H9 (cell line): ENCODE measurements around the gene POMT2. TPM values are rescaled to one million over a fixed set of nuclear protein-coding genes. Genes with fewer than 3 reads are reported as not detected.

Source experiments
- DNase-seq: peaks from one replicate; pipeline ENCODE4 v3.0.0-alpha.2; 2017
- H2AFZ ChIP-seq: one replicate; pipeline ENCODE4 v1.6.1; 2013; ENCODE audit warnings: mild to moderate bottlenecking, low read length, control low read depth, moderate library complexity
- H2AK5ac ChIP-seq: 2 replicates; pipeline ENCODE4 v1.6.1; 2013; ENCODE audit warnings: low read length, control low read depth, mixed read lengths; ENCODE audit not compliant: insufficient read length
- H2BK120ac ChIP-seq: one replicate; pipeline ENCODE4 v1.6.1; 2013; ENCODE audit warnings: low read depth, mild to moderate bottlenecking, low read length, control low read depth, inconsistent platforms; ENCODE audit not compliant: poor library complexity, severe bottlenecking
- H2BK12ac ChIP-seq: 2 replicates; pipeline ENCODE4 v1.6.1; 2013; ENCODE audit warnings: low read length, control low read depth, mixed read lengths, low read depth; ENCODE audit not compliant: insufficient read length
- H2BK15ac ChIP-seq: 2 replicates; pipeline ENCODE4 v1.6.1; 2013; ENCODE audit warnings: low read depth, low read length, control low read depth
- H2BK20ac ChIP-seq: one replicate; pipeline ENCODE4 v1.6.1; 2013; ENCODE audit warnings: low read depth, mild to moderate bottlenecking, low read length, control low read depth, inconsistent platforms; ENCODE audit not compliant: poor library complexity, severe bottlenecking
- H2BK5ac ChIP-seq: 2 replicates; pipeline ENCODE4 v1.6.1; 2013; ENCODE audit warnings: low read length, control low read depth, mixed read lengths; ENCODE audit not compliant: insufficient read length
- H3K14ac ChIP-seq: 2 replicates; pipeline ENCODE4 v1.6.1; 2013; ENCODE audit warnings: low read length, control low read depth; ENCODE audit not compliant: insufficient read depth
- H3K18ac ChIP-seq: 2 replicates; pipeline ENCODE4 v1.6.1; 2013; ENCODE audit warnings: low read depth, mild to moderate bottlenecking, mixed read lengths, low read length, control low read depth; ENCODE audit not compliant: insufficient read length
- H3K23ac ChIP-seq: 2 replicates; pipeline ENCODE4 v1.6.1; 2013; ENCODE audit warnings: low read length, control low read depth, mixed read lengths, low read depth; ENCODE audit not compliant: insufficient read length
- H3K23me2 ChIP-seq: 2 replicates; pipeline ENCODE4 v1.6.1; 2013; ENCODE audit warnings: low read depth, mild to moderate bottlenecking, mixed read lengths, low read length, control low read depth; ENCODE audit not compliant: insufficient read length, poor library complexity, severe bottlenecking
- H3K27ac ChIP-seq: 2 replicates; pipeline ENCODE4 v1.5.1; 2013; ENCODE audit warnings: low read length, control low read depth, mixed read lengths, low read depth; ENCODE audit not compliant: insufficient read length
- H3K27me3 ChIP-seq: 2 replicates; pipeline ENCODE4 v1.6.1; 2013; ENCODE audit warnings: low read length, control low read depth, inconsistent platforms; ENCODE audit not compliant: insufficient read depth
- H3K4ac ChIP-seq: 2 replicates; pipeline ENCODE4 v1.6.1; 2013; ENCODE audit warnings: low read depth, mild to moderate bottlenecking, control low read depth, inconsistent platforms, low read length, moderate library complexity
- H3K4me1 ChIP-seq: 2 replicates; pipeline ENCODE4 v1.6.1; 2013; ENCODE audit warnings: low read length, control low read depth, inconsistent platforms; ENCODE audit not compliant: insufficient read depth
- H3K4me2 ChIP-seq: 2 replicates; pipeline ENCODE4 v1.6.1; 2013; ENCODE audit warnings: low read length, control low read depth, mixed read lengths; ENCODE audit not compliant: insufficient read length, insufficient read depth
- H3K56ac ChIP-seq: 2 replicates; pipeline ENCODE4 v1.6.1; 2013; ENCODE audit warnings: low read depth, mild to moderate bottlenecking, mixed read lengths, low read length, control low read depth; ENCODE audit not compliant: insufficient read length
- H3K79me1 ChIP-seq: 2 replicates; pipeline ENCODE4 v1.6.1; 2013; ENCODE audit warnings: low read depth, mild to moderate bottlenecking, moderate library complexity, low read length, control low read depth, inconsistent platforms; ENCODE audit not compliant: insufficient read depth, poor library complexity, severe bottlenecking
- H3K79me2 ChIP-seq: 2 replicates; pipeline ENCODE4 v1.6.1; 2013; ENCODE audit warnings: low read length, control low read depth, inconsistent platforms; ENCODE audit not compliant: insufficient read depth
- H3K9ac ChIP-seq: 2 replicates; pipeline ENCODE4 v1.6.1; 2013; ENCODE audit warnings: low read length, control low read depth, mixed read lengths; ENCODE audit not compliant: insufficient read length; ENCODE audit errors: extremely low read depth
- H3K9me3 ChIP-seq: one replicate; pipeline ENCODE4 v1.6.1; 2013; ENCODE audit warnings: low read depth, low read length, inconsistent platforms; ENCODE audit not compliant: control insufficient read depth
- H3T11ph ChIP-seq: one replicate; pipeline ENCODE4 v1.6.1; 2013; ENCODE audit warnings: mild to moderate bottlenecking, low read length, control low read depth, inconsistent platforms
- H4K20me1 ChIP-seq: one replicate; pipeline ENCODE4 v1.6.1; 2013; ENCODE audit not compliant: control insufficient read depth, insufficient read length, insufficient read depth
- H4K5ac ChIP-seq: 2 replicates; pipeline ENCODE4 v1.6.1; 2013; ENCODE audit warnings: low read depth, mild to moderate bottlenecking, mixed read lengths, low read length, control low read depth; ENCODE audit not compliant: insufficient read length
- H4K8ac ChIP-seq: replicated peaks from 2 replicates; pipeline ENCODE4 v1.6.1; 2013; ENCODE audit warnings: low read length, control low read depth, mixed read lengths, low read depth; ENCODE audit not compliant: insufficient read length
- H4K91ac ChIP-seq: 2 replicates; pipeline ENCODE4 v1.6.1; 2013; ENCODE audit warnings: low read depth, mild to moderate bottlenecking, moderate library complexity, mixed read lengths, low read length, control low read depth; ENCODE audit not compliant: insufficient read length
- H3K27ac Mint-ChIP-seq, 3 experiments: 2 replicates in 2 of 3; 3 replicates in 1 of 3; pipeline ENCODE4 v1.8.0; 2020 to 2021; ENCODE audit warnings: mixed read lengths in 3 of 3, mild to moderate bottlenecking in 1 of 3, moderate library complexity in 1 of 3
- H3K27me3 Mint-ChIP-seq: 2 replicates; pipeline ENCODE4 v1.8.0; 2021; ENCODE audit warnings: low read depth, mild to moderate bottlenecking, moderate library complexity, mixed read lengths
- H3K36me3 Mint-ChIP-seq, 3 experiments: 2 replicates in 2 of 3; 3 replicates in 1 of 3; pipeline ENCODE4 v1.8.0; 2020 to 2021; ENCODE audit warnings: low read depth in 3 of 3, mixed read lengths in 3 of 3; ENCODE audit not compliant: insufficient read depth in 1 of 3
- H3K4me1 Mint-ChIP-seq, 2 experiments: 2 replicates each; pipeline ENCODE4 v1.8.0; 2020; ENCODE audit warnings: mixed read lengths in 2 of 2
- H3K4me3 Mint-ChIP-seq, 2 experiments: 2 replicates in 1 of 2; 3 replicates in 1 of 2; pipeline ENCODE4 v1.8.0; 2020 to 2021; ENCODE audit warnings: mild to moderate bottlenecking in 2 of 2, mixed read lengths in 2 of 2, moderate library complexity in 1 of 2
- H3K9me3 Mint-ChIP-seq, 2 experiments: 2 replicates in 1 of 2; 3 replicates in 1 of 2; pipeline ENCODE4 v1.8.0; 2020; ENCODE audit warnings: mild to moderate bottlenecking in 2 of 2, mixed read lengths in 2 of 2, moderate library complexity in 1 of 2
- WGBS: extraction: QIAGEN DNeasy Blood & Tissue Kit; methylation state at CpG from one replicate; pipeline ENCODE4 v1.1.7; 2013; ENCODE audit warnings: missing lambda C conversion rate, low lambda C conversion rate, mixed read lengths; ENCODE audit not compliant: insufficient read length; ENCODE audit errors: extremely low coverage; 5-methylcytosine and 5-hydroxymethylcytosine counted together
- total RNA-seq: library from RNA; stranded (reverse); gene quantifications from 2 replicates; pipeline ENCODE4 v1.2.1, GENCODE V29; 2021
- TF ChIP-seq, protein P1 (sequence below): fragments of 200-600 bp; sonication (generic); conservative IDR thresholded peaks from 3 replicates; pipeline ENCODE4 v1.8.0; 2021; ENCODE audit warnings: antibody characterized with exemption, mild to moderate bottlenecking

The POMT2 gene
- total RNA-seq, 1 experiment from 2014 or later = 25.2 TPM

GRCh38 chr14:77276959-77277358, 43.7 kb downstream of the POMT2 start:
- Mint-ChIP-seq H3K27ac (no peak overlapping the region), H3K4me3 (no peak overlapping the region), H3K27me3 (peaks cover 18% of the 10 kb centered on the region), H3K36me3 (peaks cover 5 to 15% (median 9%) of the 10 kb centered on the region in 3 experiments; a peak in 6 of 7 replicates), H3K4me1 (peaks cover 4 to 9% of the 10 kb centered on the region in 2 experiments; a peak in 3 of 4 replicates), H3K9me3 (no peaks in the 10 kb centered on the region)
- no peak overlapping the region for H3K18ac ChIP-seq
- no peak overlapping the region for H4K8ac ChIP-seq
- no peaks in the 10 kb centered on the region for H3K23me2 ChIP-seq
- H3T11ph ChIP-seq = no peak overlapping the region
- no peak overlapping the region for H3K9ac ChIP-seq
- H3K4me2 ChIP-seq = no peak overlapping the region
- H3K79me1 ChIP-seq = no peaks in the 10 kb centered on the region
- no peak overlapping the region for H3K27ac ChIP-seq
- WGBS = no CpG with 5 or more reads among the region's 12 CpGs
- TF ChIP-seq, protein P1, sequence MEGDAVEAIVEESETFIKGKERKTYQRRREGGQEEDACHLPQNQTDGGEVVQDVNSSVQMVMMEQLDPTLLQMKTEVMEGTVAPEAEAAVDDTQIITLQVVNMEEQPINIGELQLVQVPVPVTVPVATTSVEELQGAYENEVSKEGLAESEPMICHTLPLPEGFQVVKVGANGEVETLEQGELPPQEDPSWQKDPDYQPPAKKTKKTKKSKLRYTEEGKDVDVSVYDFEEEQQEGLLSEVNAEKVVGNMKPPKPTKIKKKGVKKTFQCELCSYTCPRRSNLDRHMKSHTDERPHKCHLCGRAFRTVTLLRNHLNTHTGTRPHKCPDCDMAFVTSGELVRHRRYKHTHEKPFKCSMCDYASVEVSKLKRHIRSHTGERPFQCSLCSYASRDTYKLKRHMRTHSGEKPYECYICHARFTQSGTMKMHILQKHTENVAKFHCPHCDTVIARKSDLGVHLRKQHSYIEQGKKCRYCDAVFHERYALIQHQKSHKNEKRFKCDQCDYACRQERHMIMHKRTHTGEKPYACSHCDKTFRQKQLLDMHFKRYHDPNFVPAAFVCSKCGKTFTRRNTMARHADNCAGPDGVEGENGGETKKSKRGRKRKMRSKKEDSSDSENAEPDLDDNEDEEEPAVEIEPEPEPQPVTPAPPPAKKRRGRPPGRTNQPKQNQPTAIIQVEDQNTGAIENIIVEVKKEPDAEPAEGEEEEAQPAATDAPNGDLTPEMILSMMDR = no peak
- H2BK20ac ChIP-seq = no peak overlapping the region
- DNase-seq = no peak
- no peak overlapping the region for H2BK12ac ChIP-seq
- H2AFZ ChIP-seq = no peak overlapping the region
- no peak overlapping the region for H3K56ac ChIP-seq
- no peaks in the 10 kb centered on the region for H3K9me3 ChIP-seq
- no peaks in the 10 kb centered on the region for H4K20me1 ChIP-seq
- no peak overlapping the region for H4K5ac ChIP-seq
- H3K4ac ChIP-seq = no peak overlapping the region
- H2AK5ac ChIP-seq = no peak overlapping the region
- H2BK5ac ChIP-seq = no peak overlapping the region
- H3K27me3 ChIP-seq = peaks cover 3% of the 10 kb centered on the region; the same call in 1 of the 2 replicates
- H3K14ac ChIP-seq = no peak overlapping the region
- H4K91ac ChIP-seq = no peak overlapping the region
- no peak overlapping the region for H2BK15ac ChIP-seq
- no peaks in the 10 kb centered on the region for H3K79me2 ChIP-seq
- H3K4me1 ChIP-seq = no peaks in the 10 kb centered on the region
- H3K23ac ChIP-seq = no peak overlapping the region
- H2BK120ac ChIP-seq = no peak overlapping the region
